ES-I3 (cell line): ENCODE measurements around the gene KRTAP5-6.

Source experiments
- H3K36me3 ChIP-seq: 2 replicates; pipeline ENCODE4 v1.6.1; 2013; ENCODE audit warnings: mild to moderate bottlenecking, low read length, control low read depth, moderate library complexity; ENCODE audit not compliant: insufficient read depth
- H3K4me1 ChIP-seq: 2 replicates; pipeline ENCODE4 v1.6.1; 2013; ENCODE audit warnings: mild to moderate bottlenecking, control low read depth, low read length; ENCODE audit not compliant: insufficient read depth
- H3K9ac ChIP-seq: 2 replicates; pipeline ENCODE4 v1.6.1; 2013; ENCODE audit warnings: low read depth, mild to moderate bottlenecking, low read length, moderate library complexity
- H3K9me3 ChIP-seq: 2 replicates; pipeline ENCODE4 v1.6.1; 2013; ENCODE audit warnings: mild to moderate bottlenecking, low read length, moderate library complexity; ENCODE audit not compliant: control insufficient read depth, insufficient read depth

The KRTAP5-6 gene

DNA sequence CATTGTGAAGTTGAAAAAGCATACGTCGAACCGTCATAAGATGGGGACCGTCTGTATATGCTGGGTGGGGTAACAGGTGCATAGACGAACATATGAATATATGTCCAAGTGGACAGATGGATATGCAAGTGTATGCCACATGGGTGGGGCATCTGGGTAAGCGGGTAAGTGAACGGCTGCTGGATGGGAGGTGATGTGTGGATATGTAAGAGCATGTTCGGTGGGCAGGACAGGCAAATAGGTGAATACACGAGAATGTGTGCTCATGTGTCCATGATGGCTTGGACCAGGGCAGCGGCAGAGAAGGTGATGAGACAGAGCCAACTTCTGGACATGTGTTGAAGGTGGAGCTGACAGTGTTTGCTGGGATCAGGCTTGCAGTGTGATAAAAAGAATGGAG is 41.4 kb downstream of the KRTAP5-6 start:
- Histone ChIP-seq H3K36me3 (no peaks in the 10 kb centered on the region), H3K4me1 (no peaks in the 10 kb centered on the region), H3K9ac (no peak overlapping the region), H3K9me3 (no peaks in the 10 kb centered on the region)

GRCh38 chr11:1739576-1739975 is 42.6 kb downstream of the KRTAP5-6 start:
- no peaks in the 10 kb centered on the region for H3K4me1 ChIP-seq
- H3K9me3 ChIP-seq = no peaks in the 10 kb centered on the region
- H3K9ac ChIP-seq = no peak overlapping the region
- no peaks in the 10 kb centered on the region for H3K36me3 ChIP-seq

- Histone ChIP-seq H3K36me3 (no peaks in the 10 kb centered on the region), H3K9ac (no peak overlapping the region), H3K4me1 (no peaks in the 10 kb centered on the region), H3K9me3 (no peaks in the 10 kb centered on the region)
These were observed 44.0 kb downstream of the KRTAP5-6 start for GRCh38 chr11:1740786-1741530.

DNA sequence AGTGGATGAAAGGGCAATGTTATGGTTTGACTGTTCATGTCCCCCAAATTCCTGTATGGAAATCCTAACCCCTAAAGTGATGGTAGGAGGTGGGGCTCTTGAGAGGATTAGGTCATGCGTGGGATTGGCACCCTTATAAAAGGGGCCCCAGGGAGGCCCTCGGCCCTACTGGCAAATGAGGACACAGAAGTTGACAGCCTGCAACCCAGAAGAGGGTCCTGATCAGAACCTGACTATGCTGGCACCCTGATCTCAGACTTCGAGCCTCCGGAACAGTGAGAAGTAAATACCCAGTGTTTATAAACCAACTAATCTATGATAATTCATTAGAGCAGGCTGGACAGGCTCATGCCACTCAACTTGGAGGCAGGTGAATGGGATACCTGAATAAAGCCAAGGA is 44.7 kb downstream of the KRTAP5-6 start:
- no peaks in the 10 kb centered on the region for H3K36me3 ChIP-seq
- H3K9me3 ChIP-seq = no peaks in the 10 kb centered on the region
- H3K9ac ChIP-seq = no peak overlapping the region
- no peaks in the 10 kb centered on the region for H3K4me1 ChIP-seq

DNA sequence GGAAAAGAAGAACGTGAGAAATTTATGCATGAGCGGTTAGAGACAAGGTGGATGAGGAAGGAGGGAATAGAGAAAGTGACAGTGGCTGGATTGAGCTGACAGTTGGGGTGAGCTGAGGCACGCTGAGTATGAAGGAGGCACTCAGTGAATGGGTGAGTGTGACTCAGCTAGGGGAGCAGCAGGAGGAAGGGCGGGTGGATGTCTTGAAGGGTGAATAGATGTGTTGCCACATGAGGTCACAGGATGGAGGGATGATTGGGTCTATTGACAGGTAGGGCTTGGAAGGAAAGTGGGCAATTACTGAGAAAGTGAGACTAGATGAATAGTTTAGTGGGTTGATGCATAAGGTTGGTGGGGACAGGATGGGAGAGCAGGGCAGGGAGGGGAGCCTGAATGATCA is 45.4 kb downstream of the KRTAP5-6 start:
- no peaks in the 10 kb centered on the region for H3K9me3 ChIP-seq
- H3K4me1 ChIP-seq = no peaks in the 10 kb centered on the region
- no peak overlapping the region for H3K9ac ChIP-seq

DNA sequence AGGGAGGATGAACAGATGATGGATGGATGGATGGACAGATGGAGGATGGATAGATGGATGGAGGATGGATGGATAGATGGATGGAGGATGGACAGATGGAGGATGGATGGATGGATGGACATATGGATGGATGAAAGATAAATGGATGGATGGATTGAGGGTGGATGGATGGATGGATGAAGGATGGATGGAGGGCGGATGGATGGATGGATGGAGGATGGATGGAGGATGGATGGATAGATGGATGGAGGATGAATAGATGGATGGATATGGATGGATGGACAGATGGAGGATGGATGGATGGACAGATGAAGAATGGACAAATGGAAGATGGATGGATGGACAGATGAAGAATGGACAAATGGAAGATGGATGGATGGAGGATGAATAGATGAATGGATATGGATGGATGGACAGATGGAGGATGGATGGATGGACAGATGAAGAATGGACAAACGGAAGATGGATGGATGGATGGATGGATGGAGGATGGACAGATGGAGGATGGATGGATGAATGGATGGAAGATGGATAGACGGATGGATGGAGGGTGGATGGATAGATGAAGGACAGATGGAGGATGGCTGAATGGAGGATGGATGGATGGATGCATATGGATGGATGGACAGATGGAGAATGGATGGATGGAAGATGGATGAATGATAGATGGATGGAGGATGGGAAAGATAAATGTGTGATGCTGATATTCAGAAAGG is 46.0 kb downstream of the KRTAP5-6 start:
- H3K9me3 ChIP-seq = no peaks in the 10 kb centered on the region
- H3K9ac ChIP-seq = no peak overlapping the region
- no peaks in the 10 kb centered on the region for H3K36me3 ChIP-seq
- H3K4me1 ChIP-seq = no peaks in the 10 kb centered on the region

More for the DNA sequence above, 45.4 kb downstream of the KRTAP5-6 start:
- H3K36me3 ChIP-seq = no peaks in the 10 kb centered on the region

- Histone ChIP-seq H3K9me3 (no peaks in the 10 kb centered on the region), H3K4me1 (no peaks in the 10 kb centered on the region), H3K9ac (no peak overlapping the region), H3K36me3 (no peaks in the 10 kb centered on the region)
These were observed 46.7 kb downstream of the KRTAP5-6 start for GRCh38 chr11:1743585-1744136.

- Histone ChIP-seq H3K4me1 (no peaks in the 10 kb centered on the region), H3K36me3 (no peaks in the 10 kb centered on the region), H3K9ac (no peak overlapping the region), H3K9me3 (no peaks in the 10 kb centered on the region)
These were observed 47.3 kb downstream of the KRTAP5-6 start for GRCh38 chr11:1744137-1744886.

GRCh38 chr11:1744891-1745700 is 48.1 kb downstream of the KRTAP5-6 start:
- Histone ChIP-seq H3K9ac (no peak overlapping the region), H3K4me1 (no peaks in the 10 kb centered on the region; the same call in 1 of the 2 replicates), H3K9me3 (no peaks in the 10 kb centered on the region), H3K36me3 (no peaks in the 10 kb centered on the region)

DNA sequence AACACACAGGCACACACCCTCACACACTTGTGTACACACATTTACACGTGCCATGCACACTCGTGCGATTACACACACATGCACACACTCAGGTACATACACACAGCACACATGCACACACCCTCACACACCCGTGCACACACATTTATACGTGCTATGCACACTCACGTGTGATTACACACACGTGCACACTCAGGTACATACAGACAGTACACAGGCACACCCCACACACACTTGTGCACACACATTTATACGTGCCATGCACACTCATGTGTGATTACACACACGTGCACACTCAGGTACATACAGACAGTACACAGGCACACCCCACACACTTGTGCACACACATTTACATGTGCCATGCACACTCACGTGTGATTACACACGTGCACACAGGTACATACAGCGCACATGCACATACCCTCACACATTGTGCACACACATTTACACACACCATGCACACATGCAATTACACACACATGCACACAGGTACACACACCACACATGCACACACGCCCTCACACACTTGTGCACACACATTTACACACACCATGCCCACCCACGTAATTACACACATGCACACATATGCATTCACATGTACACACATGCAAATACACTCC is 48.8 kb downstream of the KRTAP5-6 start:
- Histone ChIP-seq H3K36me3 (no peaks in the 10 kb centered on the region), H3K4me1 (no peaks in the 10 kb centered on the region; the same call in 1 of the 2 replicates), H3K9ac (no peak overlapping the region), H3K9me3 (no peaks in the 10 kb centered on the region)

- Histone ChIP-seq H3K9ac (no peak overlapping the region), H3K9me3 (no peaks in the 10 kb centered on the region), H3K4me1 (no peaks in the 10 kb centered on the region; the same call in 1 of the 2 replicates), H3K36me3 (no peaks in the 10 kb centered on the region)
These were observed 49.5 kb downstream of the KRTAP5-6 start for GRCh38 chr11:1746511-1746931.

- H3K9me3 ChIP-seq = no peaks in the 10 kb centered on the region
- H3K4me1 ChIP-seq = no peaks in the 10 kb centered on the region; the same call in 1 of the 2 replicates
- no peaks in the 10 kb centered on the region for H3K36me3 ChIP-seq
- H3K9ac ChIP-seq = no peak overlapping the region
These were observed 50.2 kb downstream of the KRTAP5-6 start for GRCh38 chr11:1746956-1747752.
